Keratinocyte (primary cell): Measurements from ENCODE around the gene CLDN6.

ENCODE experiments used
- CTCF ChIP-seq, 3 experiments: IDR thresholded peaks in 1 of 3; conservative IDR thresholded peaks in 1 of 3; optimal IDR thresholded peaks in 1 of 3; 2 replicates in 2 of 3; 3 replicates in 1 of 3; pipeline versions ENCODE3 to v1.5.1; 2011; ENCODE audit warnings: low read length in 3 of 3, mild to moderate bottlenecking in 3 of 3, moderate library complexity in 2 of 3, control low read depth in 1 of 3, inconsistent platforms in 1 of 3; ENCODE audit not compliant: insufficient read depth in 2 of 3; ENCODE audit errors: extremely low read depth in 1 of 3
- EZH2 ChIP-seq: IDR thresholded peaks from one replicate; pipeline ENCODE4 v1.6.1; 2012; ENCODE audit warnings: inconsistent platforms, mild to moderate bottlenecking, low read length, moderate library complexity

- TF ChIP-seq CTCF (optimal IDR thresholded peaks at IDR 0.05 in 1 of 3, IDR thresholded peaks at IDR 0.05 in 1 of 3, conservative IDR thresholded peaks at IDR 0.05 in 1 of 3; ENCODE audit: extremely low read depth in 1 of 3, insufficient read depth in 2 of 3, low read length in 3 of 3) (no peak), EZH2 (no peak)
Measured at GRCh38 chr16:2971134-2971984, 46.6 kb downstream of the CLDN6 start.
